ENCODE results near the gene AQP11. TPM values are rescaled to one million over a fixed set of nuclear protein-coding genes. Genes with fewer than 3 reads are reported as not detected.

The AQP11 gene
- total and polyA plus RNA-seq, 4 donors = 4.7 to 16.6 (median 12.4) TPM

DNA sequence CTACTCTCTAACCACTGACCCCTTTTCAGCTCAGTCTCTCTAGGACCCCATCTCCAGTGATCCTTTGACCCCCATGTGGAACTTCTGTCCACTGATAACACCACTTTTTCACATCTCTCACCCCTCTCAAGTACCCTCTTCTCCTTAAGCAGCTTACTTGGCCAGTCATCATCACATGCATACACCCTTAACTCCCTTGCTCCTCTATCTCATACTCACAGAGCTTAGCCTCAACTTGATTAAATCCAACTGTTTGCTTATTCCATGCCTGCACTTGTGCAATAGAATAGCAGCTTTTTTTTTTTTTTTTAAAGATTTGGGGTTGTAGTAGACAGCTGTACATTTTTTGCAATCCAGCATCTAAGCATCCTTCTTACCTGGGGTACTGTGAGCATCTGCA is 22.2 kb downstream of the AQP11 start:
- DNase-seq (ENCODE audit: low spot score) = no peak
- H3K36me3 ChIP-seq (ENCODE audit: control insufficient read depth in 4 of 4, insufficient read depth in 3 of 4, low read depth in 1 of 4, low read length in 3 of 4) = peaks cover 7 to 42% (median 40%) of the 10 kb centered on the region in 4 donors
- H3K4me3 ChIP-seq (ENCODE audit: low read depth in 1 of 3, low read length in 3 of 3) = no peak overlapping the region
- TF ChIP-seq, protein P1, sequence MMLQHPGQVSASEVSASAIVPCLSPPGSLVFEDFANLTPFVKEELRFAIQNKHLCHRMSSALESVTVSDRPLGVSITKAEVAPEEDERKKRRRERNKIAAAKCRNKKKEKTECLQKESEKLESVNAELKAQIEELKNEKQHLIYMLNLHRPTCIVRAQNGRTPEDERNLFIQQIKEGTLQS (IDR thresholded peaks at IDR 0.05) = no peak
- TF ChIP-seq, protein P2, sequence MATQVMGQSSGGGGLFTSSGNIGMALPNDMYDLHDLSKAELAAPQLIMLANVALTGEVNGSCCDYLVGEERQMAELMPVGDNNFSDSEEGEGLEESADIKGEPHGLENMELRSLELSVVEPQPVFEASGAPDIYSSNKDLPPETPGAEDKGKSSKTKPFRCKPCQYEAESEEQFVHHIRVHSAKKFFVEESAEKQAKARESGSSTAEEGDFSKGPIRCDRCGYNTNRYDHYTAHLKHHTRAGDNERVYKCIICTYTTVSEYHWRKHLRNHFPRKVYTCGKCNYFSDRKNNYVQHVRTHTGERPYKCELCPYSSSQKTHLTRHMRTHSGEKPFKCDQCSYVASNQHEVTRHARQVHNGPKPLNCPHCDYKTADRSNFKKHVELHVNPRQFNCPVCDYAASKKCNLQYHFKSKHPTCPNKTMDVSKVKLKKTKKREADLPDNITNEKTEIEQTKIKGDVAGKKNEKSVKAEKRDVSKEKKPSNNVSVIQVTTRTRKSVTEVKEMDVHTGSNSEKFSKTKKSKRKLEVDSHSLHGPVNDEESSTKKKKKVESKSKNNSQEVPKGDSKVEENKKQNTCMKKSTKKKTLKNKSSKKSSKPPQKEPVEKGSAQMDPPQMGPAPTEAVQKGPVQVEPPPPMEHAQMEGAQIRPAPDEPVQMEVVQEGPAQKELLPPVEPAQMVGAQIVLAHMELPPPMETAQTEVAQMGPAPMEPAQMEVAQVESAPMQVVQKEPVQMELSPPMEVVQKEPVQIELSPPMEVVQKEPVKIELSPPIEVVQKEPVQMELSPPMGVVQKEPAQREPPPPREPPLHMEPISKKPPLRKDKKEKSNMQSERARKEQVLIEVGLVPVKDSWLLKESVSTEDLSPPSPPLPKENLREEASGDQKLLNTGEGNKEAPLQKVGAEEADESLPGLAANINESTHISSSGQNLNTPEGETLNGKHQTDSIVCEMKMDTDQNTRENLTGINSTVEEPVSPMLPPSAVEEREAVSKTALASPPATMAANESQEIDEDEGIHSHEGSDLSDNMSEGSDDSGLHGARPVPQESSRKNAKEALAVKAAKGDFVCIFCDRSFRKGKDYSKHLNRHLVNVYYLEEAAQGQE (IDR thresholded peaks at IDR 0.05) = no peak
- TF ChIP-seq GABPA (IDR thresholded peaks at IDR 0.05 in 1 of 2, conservative IDR thresholded peaks at IDR 0.05 in 1 of 2) = no peak
- TF ChIP-seq FOXA1 (IDR thresholded peaks at IDR 0.05) = no peak
- TF ChIP-seq RAD21 (IDR thresholded peaks at IDR 0.05) = no peak
- no peak overlapping the region for H3K9ac ChIP-seq (ENCODE audit: low read depth in 1 of 2, low read length in 2 of 2)
- H3K9me3 ChIP-seq (ENCODE audit: control insufficient read depth in 4 of 4, low read length in 3 of 4) = no peaks in the 10 kb centered on the region
- H3K27me3 ChIP-seq (ENCODE audit: control insufficient read depth in 4 of 4, insufficient read depth in 4 of 4, low read length in 3 of 4) = no peaks in the 10 kb centered on the region
- no peaks in the 10 kb centered on the region for H3K4me1 ChIP-seq (ENCODE audit: control insufficient read depth in 4 of 4, insufficient read depth in 4 of 4, low read length in 3 of 4)
- H3K27ac ChIP-seq (ENCODE audit: low read depth in 1 of 2, low read length in 2 of 2) = no peak overlapping the region

DNA sequence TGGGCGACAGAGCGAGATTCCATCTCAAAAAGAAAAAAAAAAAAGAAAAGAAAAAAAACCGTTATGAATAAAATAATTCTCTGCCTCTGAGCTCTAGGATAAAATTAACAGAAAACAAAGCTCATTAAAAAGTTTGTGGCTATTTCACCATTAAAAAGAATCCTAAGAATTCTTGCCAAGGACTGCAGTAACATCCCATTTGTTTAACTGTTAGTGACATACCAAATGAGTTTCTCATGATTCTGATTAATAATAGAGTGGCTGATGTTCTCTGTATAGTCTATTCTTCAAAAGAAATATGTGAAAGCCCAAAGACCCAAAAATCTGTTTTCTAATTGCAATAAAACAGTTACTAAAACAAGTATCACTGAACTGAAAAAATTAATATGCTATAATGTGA is 28.1 kb downstream of the AQP11 start:
- H3K4me3 ChIP-seq (ENCODE audit: low read depth in 1 of 3, low read length in 3 of 3) = no peak overlapping the region
- DNase-seq (ENCODE audit: low spot score) = no peak
- no peak overlapping the region for H3K27ac ChIP-seq (ENCODE audit: low read depth in 1 of 2, low read length in 2 of 2)
- 95% methylated on average over 3 of the region's 3 CpGs for WGBS
- H3K9ac ChIP-seq (ENCODE audit: low read depth in 1 of 2, low read length in 2 of 2) = no peak overlapping the region
- no peaks in the 10 kb centered on the region for H3K27me3 ChIP-seq (ENCODE audit: control insufficient read depth in 4 of 4, insufficient read depth in 4 of 4, low read length in 3 of 4)
- H3K9me3 ChIP-seq (ENCODE audit: control insufficient read depth in 4 of 4, low read length in 3 of 4) = no peaks in the 10 kb centered on the region
- H3K36me3 ChIP-seq (ENCODE audit: control insufficient read depth in 4 of 4, insufficient read depth in 3 of 4, low read depth in 1 of 4, low read length in 3 of 4) = peaks cover 8 to 53% (median 38%) of the 10 kb centered on the region in 4 donors
- H3K4me1 ChIP-seq (ENCODE audit: control insufficient read depth in 4 of 4, insufficient read depth in 4 of 4, low read length in 3 of 4) = no peaks in the 10 kb centered on the region
- TF ChIP-seq FOXA1 (IDR thresholded peaks at IDR 0.05) = no peak
- no peak for TF ChIP-seq TAF1 (conservative IDR thresholded peaks at IDR 0.05)
- TF ChIP-seq, protein P2 (IDR thresholded peaks at IDR 0.05) = no peak

DNA sequence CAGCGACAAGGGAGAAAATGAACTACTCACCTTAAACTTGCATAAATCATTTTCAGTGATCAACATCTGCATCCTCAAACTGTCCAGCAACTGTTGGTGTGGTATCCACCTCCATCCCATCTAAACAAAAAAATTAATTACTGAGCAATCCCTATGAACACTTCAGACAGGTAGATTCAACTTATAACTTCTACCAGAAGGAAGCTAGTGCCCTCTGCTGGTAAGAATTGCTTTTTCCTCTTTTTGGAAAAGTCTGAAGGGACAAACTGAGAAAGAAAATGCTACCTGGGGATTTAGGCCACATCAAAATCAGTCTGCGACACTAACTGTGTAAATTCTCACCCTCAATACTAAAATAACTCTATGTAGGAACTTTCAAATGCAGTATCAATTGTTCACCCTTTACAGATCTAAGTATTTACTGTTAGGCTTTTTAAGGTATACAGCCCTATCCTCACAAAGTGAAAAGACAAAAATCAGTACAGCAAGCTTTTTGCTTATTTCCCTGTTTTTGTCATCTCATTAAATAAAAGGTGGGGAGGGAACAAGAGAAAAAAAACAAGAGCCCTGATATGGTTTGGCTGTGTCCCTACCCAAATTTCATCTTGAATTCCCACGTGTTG is 29.9 kb downstream of the AQP11 start:
- TF ChIP-seq RXRA (IDR thresholded peaks at IDR 0.05) (no peak), GABPA (IDR thresholded peaks at IDR 0.05 in 1 of 2, conservative IDR thresholded peaks at IDR 0.05 in 1 of 2) (no peak), RAD21 (IDR thresholded peaks at IDR 0.05) (peak; percentile 80), TAF1 (conservative IDR thresholded peaks at IDR 0.05) (no peak), EGR1 (IDR thresholded peaks at IDR 0.05; ENCODE audit: low read depth in 2 of 2) (no peak), FOXA2 (IDR thresholded peaks at IDR 0.05) (no peak), NR2F2 (IDR thresholded peaks at IDR 0.05) (no peak)
- TF ChIP-seq, protein P3, sequence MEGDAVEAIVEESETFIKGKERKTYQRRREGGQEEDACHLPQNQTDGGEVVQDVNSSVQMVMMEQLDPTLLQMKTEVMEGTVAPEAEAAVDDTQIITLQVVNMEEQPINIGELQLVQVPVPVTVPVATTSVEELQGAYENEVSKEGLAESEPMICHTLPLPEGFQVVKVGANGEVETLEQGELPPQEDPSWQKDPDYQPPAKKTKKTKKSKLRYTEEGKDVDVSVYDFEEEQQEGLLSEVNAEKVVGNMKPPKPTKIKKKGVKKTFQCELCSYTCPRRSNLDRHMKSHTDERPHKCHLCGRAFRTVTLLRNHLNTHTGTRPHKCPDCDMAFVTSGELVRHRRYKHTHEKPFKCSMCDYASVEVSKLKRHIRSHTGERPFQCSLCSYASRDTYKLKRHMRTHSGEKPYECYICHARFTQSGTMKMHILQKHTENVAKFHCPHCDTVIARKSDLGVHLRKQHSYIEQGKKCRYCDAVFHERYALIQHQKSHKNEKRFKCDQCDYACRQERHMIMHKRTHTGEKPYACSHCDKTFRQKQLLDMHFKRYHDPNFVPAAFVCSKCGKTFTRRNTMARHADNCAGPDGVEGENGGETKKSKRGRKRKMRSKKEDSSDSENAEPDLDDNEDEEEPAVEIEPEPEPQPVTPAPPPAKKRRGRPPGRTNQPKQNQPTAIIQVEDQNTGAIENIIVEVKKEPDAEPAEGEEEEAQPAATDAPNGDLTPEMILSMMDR (IDR thresholded peaks at IDR 0.05; ENCODE audit: low read depth, low read length, missing input control) = peak; percentile 57
- TF ChIP-seq, protein P1 (IDR thresholded peaks at IDR 0.05) = no peak
- no peak overlapping the region for H3K9ac ChIP-seq (ENCODE audit: low read depth in 1 of 2, low read length in 2 of 2)
- H3K4me3 ChIP-seq (ENCODE audit: low read depth in 1 of 3, low read length in 3 of 3) = no peak overlapping the region
- no peak for DNase-seq (ENCODE audit: low spot score)
- no peaks in the 10 kb centered on the region for H3K27me3 ChIP-seq (ENCODE audit: control insufficient read depth in 4 of 4, insufficient read depth in 4 of 4, low read length in 3 of 4)
- whole genome bisulfite sequencing = 92% methylated on average over 3 of the region's 3 CpGs
- no peaks in the 10 kb centered on the region for H3K4me1 ChIP-seq (ENCODE audit: control insufficient read depth in 4 of 4, insufficient read depth in 4 of 4, low read length in 3 of 4)
- H3K36me3 ChIP-seq (ENCODE audit: control insufficient read depth in 4 of 4, insufficient read depth in 3 of 4, low read depth in 1 of 4, low read length in 3 of 4) = peaks cover 13 to 54% (median 41%) of the 10 kb centered on the region in 4 donors
- H3K27ac ChIP-seq (ENCODE audit: low read depth in 1 of 2, low read length in 2 of 2) = no peak overlapping the region
- no peaks in the 10 kb centered on the region for H3K9me3 ChIP-seq (ENCODE audit: control insufficient read depth in 4 of 4, low read length in 3 of 4)

Measured in liver (tissue), 9 donors.